ENCODE data around the gene INF2.
A peak's percentile ranks its signal among the peaks of the same experiment; 100 is the strongest.
"Not testable (repeated sequence)": the region's sequence is repeated elsewhere in the genome, so short reads cannot be mapped to it uniquely, and the experiment has no call there.

The INF2 gene

GRCh38 chr14:104689109-104689880 is at the start of gene INF2:
TSS of gene INF2 (plus strand) at chr14:104689618. CDS start at chr14:104701366, 11,748 bp downstream.
- DNase-seq, result peak; percentile 20

GRCh38 chr14:104639885-104640548 is 49.4 kb upstream of the INF2 start:
- DNase-seq, result peak; percentile 6

GRCh38 chr14:104640681-104641080 is 48.7 kb upstream of the INF2 start:
- DNase-seq, result no peak

GRCh38 chr14:104641753-104642539 is 47.5 kb upstream of the INF2 start:
- DNase-seq, result no peak

- no peak for DNase-seq
These were observed 46.9 kb upstream of the INF2 start for GRCh38 chr14:104642540-104642868.

- DNase-seq, result no peak
These were observed 46.1 kb upstream of the INF2 start for GRCh38 chr14:104643306-104643705.

- no peak for DNase-seq
These were observed 45.3 kb upstream of the INF2 start for GRCh38 chr14:104644091-104644635.

GRCh38 chr14:104644656-104645378 is 44.6 kb upstream of the INF2 start:
- DNase-seq, result no peak

- no peak for DNase-seq
These were observed 41.9 kb upstream of the INF2 start for GRCh38 chr14:104647467-104648043.

- peak; percentile 41 for DNase-seq
These were observed 39.1 kb upstream of the INF2 start for GRCh38 chr14:104650057-104650980.

- no peak for DNase-seq
These were observed 38.2 kb upstream of the INF2 start for GRCh38 chr14:104650981-104651875.

- DNase-seq, result no peak
These were observed 37.5 kb upstream of the INF2 start for GRCh38 chr14:104651876-104652260.

- DNase-seq, result no peak
These were observed 37.0 kb upstream of the INF2 start for GRCh38 chr14:104652386-104652785.

GRCh38 chr14:104653130-104653920 is 36.1 kb upstream of the INF2 start:
- DNase-seq, result not testable (repeated sequence)

GRCh38 chr14:104654119-104654518 is 35.3 kb upstream of the INF2 start:
- no peak for DNase-seq

GRCh38 chr14:104655128-104655848 is 34.1 kb upstream of the INF2 start:
- DNase-seq, result no peak

- DNase-seq, result no peak
These were observed 33.3 kb upstream of the INF2 start for GRCh38 chr14:104656014-104656714.

- DNase-seq, result no peak
These were observed 32.3 kb upstream of the INF2 start for GRCh38 chr14:104657101-104657524.
